GM23338 (cell line): ENCODE measurements around the gene PPIF.

Experiments
- CREB1 ChIP-seq: fragments of 250-450 bp; sonication (Bioruptor Pico); IDR thresholded peaks from 2 replicates; pipeline ENCODE4 v1.5.0; 2020; ENCODE audit warnings: low read depth, mild to moderate bottlenecking, moderate library complexity
- CTCF ChIP-seq, 2 experiments: fragments of 200-600 bp in 1 of 2; sonication (generic) in 1 of 2; conservative IDR thresholded peaks; 2 replicates each; pipeline versions ENCODE4 v1.5.1 to v1.6.1; 2016 to 2017; ENCODE audit warnings: antibody characterized with exemption in 2 of 2, low read depth in 2 of 2, mild to moderate bottlenecking in 2 of 2, moderate library complexity in 1 of 2

DNA sequence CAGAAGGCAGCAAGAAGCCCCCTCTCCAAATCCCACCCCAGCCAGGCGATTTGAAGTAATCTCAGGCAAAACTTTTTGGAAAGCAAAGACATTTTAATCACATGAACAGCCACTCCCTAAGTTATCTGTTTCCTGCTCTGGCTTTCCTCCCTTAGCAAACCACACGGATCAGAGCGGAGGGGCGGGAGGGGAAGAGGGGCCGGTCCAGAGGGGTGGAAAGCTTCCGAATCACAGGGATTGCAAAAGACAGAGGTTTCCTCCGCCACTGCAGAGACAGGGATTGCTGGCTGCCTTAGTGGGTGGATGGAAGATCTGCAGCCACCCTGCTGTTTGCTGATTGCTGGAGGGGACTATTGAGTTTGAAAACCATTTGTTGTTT is 57.0 kb downstream of the PPIF start:
- TF ChIP-seq CREB1, result no peak
- no peak for TF ChIP-seq CTCF (conservative IDR thresholded peaks at IDR 0.05; ENCODE audit: low read depth in 2 of 2)
